AG04449 (cell line): ENCODE data around the gene C11orf65.

Experiments
- CTCF ChIA-PET: fragments of 350-600 bp; formaldehyde crosslinking; extraction: SDS; loops from one replicate; lab custom pipeline; 2021; ENCODE audit warnings: antibody characterized with exemption; lab: Yijun Ruan, JAX
- POLR2A ChIA-PET: fragments of 400-600, 350-600 bp; formaldehyde crosslinking; extraction: SDS; loops from one replicate; lab custom pipeline; 2020; ENCODE audit warnings: antibody characterized with exemption, inconsistent platforms; lab: Yijun Ruan, JAX
- DNase-seq: peaks from one replicate; pipeline ENCODE4 v3.0.0-alpha.2; 2010; ENCODE audit warnings: low read depth, low spot score
- H3K4me3 ChIP-seq: 2 replicates; pipeline ENCODE4 v1.5.1; 2011; ENCODE audit warnings: low read depth, mild to moderate bottlenecking, control low read depth, low read length
- TF ChIP-seq, protein P1 (sequence below): IDR thresholded peaks from one replicate; pipeline ENCODE4 v1.5.1; 2011; ENCODE audit warnings: mild to moderate bottlenecking, moderate library complexity, low read length, control low read depth, inconsistent platforms; ENCODE audit not compliant: insufficient read depth; ENCODE audit errors: missing control alignments

The C11orf65 gene

DNA sequence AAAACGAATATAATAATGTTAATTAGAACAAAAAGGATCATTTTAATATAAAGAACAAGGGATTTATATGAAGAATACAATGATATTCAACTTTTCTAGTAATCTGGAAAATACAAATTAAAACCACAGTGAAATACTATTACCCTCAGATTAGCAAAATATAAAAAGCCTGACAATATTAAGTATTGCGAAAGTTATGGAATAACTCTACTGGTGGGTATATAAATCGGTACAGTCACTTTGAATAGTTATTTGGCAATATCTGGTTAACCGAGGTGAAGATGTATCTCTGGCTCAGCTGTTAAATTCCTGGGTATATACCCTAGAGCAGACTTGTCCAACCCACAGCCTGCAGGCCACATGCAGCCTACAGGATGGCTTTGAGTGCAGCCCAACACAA is 125.7 kb downstream of the C11orf65 start:
- no peak overlapping the region for H3K4me3 ChIP-seq
- ChIA-PET POLR2A (no interaction called here), CTCF (no interaction called here)
- no peak for DNase-seq
- TF ChIP-seq, protein P1, sequence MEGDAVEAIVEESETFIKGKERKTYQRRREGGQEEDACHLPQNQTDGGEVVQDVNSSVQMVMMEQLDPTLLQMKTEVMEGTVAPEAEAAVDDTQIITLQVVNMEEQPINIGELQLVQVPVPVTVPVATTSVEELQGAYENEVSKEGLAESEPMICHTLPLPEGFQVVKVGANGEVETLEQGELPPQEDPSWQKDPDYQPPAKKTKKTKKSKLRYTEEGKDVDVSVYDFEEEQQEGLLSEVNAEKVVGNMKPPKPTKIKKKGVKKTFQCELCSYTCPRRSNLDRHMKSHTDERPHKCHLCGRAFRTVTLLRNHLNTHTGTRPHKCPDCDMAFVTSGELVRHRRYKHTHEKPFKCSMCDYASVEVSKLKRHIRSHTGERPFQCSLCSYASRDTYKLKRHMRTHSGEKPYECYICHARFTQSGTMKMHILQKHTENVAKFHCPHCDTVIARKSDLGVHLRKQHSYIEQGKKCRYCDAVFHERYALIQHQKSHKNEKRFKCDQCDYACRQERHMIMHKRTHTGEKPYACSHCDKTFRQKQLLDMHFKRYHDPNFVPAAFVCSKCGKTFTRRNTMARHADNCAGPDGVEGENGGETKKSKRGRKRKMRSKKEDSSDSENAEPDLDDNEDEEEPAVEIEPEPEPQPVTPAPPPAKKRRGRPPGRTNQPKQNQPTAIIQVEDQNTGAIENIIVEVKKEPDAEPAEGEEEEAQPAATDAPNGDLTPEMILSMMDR, result no peak

DNA sequence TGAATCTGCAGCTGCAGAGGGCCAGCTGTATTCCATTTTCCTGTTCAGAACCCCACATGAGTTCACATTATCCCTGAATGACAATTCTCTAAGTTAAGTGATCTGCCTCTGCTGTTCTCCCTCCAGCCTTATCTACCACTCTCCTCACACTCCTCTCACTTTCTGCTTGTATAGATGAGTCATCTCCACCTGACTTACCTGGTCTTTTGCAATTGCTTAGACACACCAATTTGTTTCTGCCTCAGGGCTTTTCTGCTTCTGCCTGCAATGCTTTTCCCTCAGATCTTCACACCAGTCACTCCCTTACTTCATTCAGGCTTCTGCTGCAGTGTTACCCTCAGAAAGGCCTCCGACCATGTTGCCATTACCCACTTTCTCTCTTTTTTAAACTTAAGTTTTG is 126.4 kb downstream of the C11orf65 start:
- TF ChIP-seq, protein P1, result no peak
- ChIA-PET POLR2A (no interaction called here), CTCF (no interaction called here)
- no peak for DNase-seq
- H3K4me3 ChIP-seq, result no peak overlapping the region

DNA sequence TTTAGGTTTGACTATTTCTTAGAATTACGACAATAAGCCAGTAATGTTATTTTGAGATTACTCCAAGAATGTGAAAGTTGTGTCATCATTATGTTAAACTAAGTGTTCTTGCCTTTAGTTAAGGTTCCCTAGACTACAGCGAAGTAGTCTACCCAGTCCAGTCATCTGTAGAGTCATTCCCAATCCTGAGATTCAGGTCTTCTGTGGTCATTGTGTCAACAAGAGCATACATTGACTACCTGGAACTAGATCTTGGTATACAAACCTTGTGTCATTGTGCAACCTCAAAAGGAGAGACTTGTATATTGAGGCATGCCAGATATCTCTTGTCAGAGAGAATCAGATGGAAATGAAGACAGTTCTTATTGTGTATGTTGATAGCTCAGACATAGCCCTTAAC is 128.6 kb downstream of the C11orf65 start:
- ChIA-PET POLR2A (no interaction called here), CTCF (no interaction called here)
- DNase-seq, result no peak
- TF ChIP-seq, protein P1, result no peak
- no peak overlapping the region for H3K4me3 ChIP-seq

- ChIA-PET CTCF (no interaction called here), POLR2A (no interaction called here)
- TF ChIP-seq, protein P1, result no peak
- no peak overlapping the region for H3K4me3 ChIP-seq
- DNase-seq, result no peak
These were observed 133.9 kb downstream of the C11orf65 start for GRCh38 chr11:108333403-108333899.
